IMR-90 (cell line): ENCODE data around the gene MZF1.

Source experiments
- CEBPB ChIP-seq: IDR thresholded peaks from 2 replicates; pipeline ENCODE4 v1.6.1; 2012; ENCODE audit warnings: low read depth, low read length, improper control_type of control experiment
- POLR2A ChIP-seq: IDR thresholded peaks from 2 replicates; pipeline ENCODE4 v1.6.1; 2012; ENCODE audit warnings: mild to moderate bottlenecking, low read depth, low read length
- RCOR1 ChIP-seq: IDR thresholded peaks from 2 replicates; pipeline ENCODE4 v1.6.1; 2012; ENCODE audit warnings: mild to moderate bottlenecking, low read length, improper control_type of control experiment; ENCODE audit not compliant: insufficient replicate concordance

- TF ChIP-seq CEBPB (no peak), RCOR1 (no peak), POLR2A (no peak)
Measured at GRCh38 chr19:58551577-58552471, 21.3 kb downstream of the MZF1 start.
